ENCODE results near the gene DUSP10. TPM values are rescaled to one million over a fixed set of nuclear protein-coding genes. Genes with fewer than 3 reads are reported as not detected.

The DUSP10 gene
- total RNA-seq, 1 experiment from 2014 or later, result 1.6 TPM

GRCh38 chr1:221699978-221700519 is 41.8 kb downstream of the DUSP10 start (continued):
- no peak for TF ChIP-seq ZNF425 (CRISPR knock-in tag; conservative IDR thresholded peaks at IDR 0.05)

- ChIA-PET POLR2A (no interaction called here), CTCF (no interaction called here)
- H3K27ac Mint-ChIP-seq, result no peak overlapping the region
- H3K27me3 Mint-ChIP-seq (ENCODE audit: low read depth), result no peaks in the 10 kb centered on the region; the same call in 1 of the 2 replicates
- no peak overlapping the region for H3K4me3 Mint-ChIP-seq
- no peak for TF ChIP-seq NR1H2 (CRISPR knock-in tag; IDR thresholded peaks at IDR 0.05)
- TF ChIP-seq ZSCAN18 (CRISPR knock-in tag; IDR thresholded peaks at IDR 0.05), result no peak
- TF ChIP-seq USF1 (CRISPR knock-in tag; IDR thresholded peaks at IDR 0.05), result no peak
- no peak for TF ChIP-seq ATF2 (CRISPR knock-in tag; IDR thresholded peaks at IDR 0.05; ENCODE audit: borderline replicate concordance, low read depth)
- no peak for TF ChIP-seq CTCF (IDR thresholded peaks at IDR 0.05)
- no peak for TF ChIP-seq ZNF416 (CRISPR knock-in tag; IDR thresholded peaks at IDR 0.05)
- TF ChIP-seq ATF3 (CRISPR knock-in tag; conservative IDR thresholded peaks at IDR 0.05), result no peak
- no peaks in the 10 kb centered on the region for H3K4me1 Mint-ChIP-seq
- DNase-seq (ENCODE audit: low spot score), result no peak
- peaks cover 3% of the 10 kb centered on the region; the same call in 1 of the 2 replicates for H3K36me3 Mint-ChIP-seq
- no peak for ATAC-seq
- H3K9me3 Mint-ChIP-seq, result no peaks in the 10 kb centered on the region
Measured at GRCh38 chr1:221699577-221699976, 42.3 kb downstream of the DUSP10 start.

GRCh38 chr1:221698579-221699349 is 43.1 kb downstream of the DUSP10 start:
- CTCF ChIA-PET, result no interaction called here
- Mint-ChIP-seq H3K9me3 (peaks cover under 1% of the 10 kb centered on the region), H3K4me1 (no peaks in the 10 kb centered on the region), H3K27me3 (ENCODE audit: low read depth) (no peaks in the 10 kb centered on the region; the same call in 1 of the 2 replicates), H3K27ac (no peak overlapping the region), H3K36me3 (peaks cover 3% of the 10 kb centered on the region; the same call in 1 of the 2 replicates), H3K4me3 (no peak overlapping the region)
- ATAC-seq (no peak), DNase-seq (ENCODE audit: low spot score) (no peak)
- POLR2A ChIA-PET, result no interaction called here
- no peak for TF ChIP-seq ZNF263 (CRISPR knock-in tag; IDR thresholded peaks at IDR 0.05; ENCODE audit: low read depth)
- TF ChIP-seq ZBTB43 (CRISPR knock-in tag; IDR thresholded peaks at IDR 0.05), result no peak
- TF ChIP-seq CBFB (CRISPR knock-in tag; IDR thresholded peaks at IDR 0.05; ENCODE audit: low read depth), result no peak
- no peak for TF ChIP-seq GRHL2 (CRISPR knock-in tag; IDR thresholded peaks at IDR 0.05; ENCODE audit: insufficient replicate concordance, severe bottlenecking)
- TF ChIP-seq HMGA2 (CRISPR knock-in tag; IDR thresholded peaks at IDR 0.05), result no peak
- TF ChIP-seq GTF2I (CRISPR knock-in tag; conservative IDR thresholded peaks at IDR 0.05), result no peak
- TF ChIP-seq ZNF281 (CRISPR knock-in tag; IDR thresholded peaks at IDR 0.05), result no peak
- TF ChIP-seq JUN (CRISPR knock-in tag; IDR thresholded peaks at IDR 0.05), result no peak
- TF ChIP-seq MYBL2 (CRISPR knock-in tag; IDR thresholded peaks at IDR 0.05), result no peak
- no peak for TF ChIP-seq FOXP1 (CRISPR knock-in tag; IDR thresholded peaks at IDR 0.05; ENCODE audit: borderline replicate concordance)
- no peak for TF ChIP-seq NR2C2 (CRISPR knock-in tag; IDR thresholded peaks at IDR 0.05)
- TF ChIP-seq ATF3 (CRISPR knock-in tag; conservative IDR thresholded peaks at IDR 0.05), result no peak
